ENCODE measurements around the gene HCST.

GRCh38 chr19:35870798-35871197 lies 31.5 kb upstream of the HCST start:
- TF ChIP-seq ZNF384 (IDR thresholded peaks at IDR 0.05) (no peak), ELF4 (IDR thresholded peaks at IDR 0.05) (no peak), SP1 (IDR thresholded peaks at IDR 0.05) (no peak), HDGF (IDR thresholded peaks at IDR 0.05; ENCODE audit: borderline replicate concordance) (no peak), LEF1 (IDR thresholded peaks at IDR 0.05; ENCODE audit: borderline replicate concordance) (no peak), FOXK2 (IDR thresholded peaks at IDR 0.05) (no peak), PKNOX1 (IDR thresholded peaks at IDR 0.05) (no peak), FOXA1 (IDR thresholded peaks at IDR 0.05) (no peak), FOXM1 (IDR thresholded peaks at IDR 0.05; ENCODE audit: borderline replicate concordance) (no peak), ARNT (IDR thresholded peaks at IDR 0.05) (no peak), TARDBP (IDR thresholded peaks at IDR 0.05) (no peak), BHLHE40 (IDR thresholded peaks at IDR 0.05; ENCODE audit: borderline replicate concordance) (no peak)

Data from HEK293T (cell line).